HUDEP-2 (cell line): ENCODE results near the gene SAMSN1.
"Not testable (repeated sequence)": the region's sequence is repeated elsewhere in the genome, so short reads cannot be mapped to it uniquely, and the experiment has no call there.

ENCODE experiments used
- DNase-seq, 76 experiments: peaks; one replicate each; lab custom pipeline; 2025; ENCODE audit not compliant: unreplicated experiment in 76 of 76; lab: John Stamatoyannopoulos, UW

SAMSN1 gene

DNA sequence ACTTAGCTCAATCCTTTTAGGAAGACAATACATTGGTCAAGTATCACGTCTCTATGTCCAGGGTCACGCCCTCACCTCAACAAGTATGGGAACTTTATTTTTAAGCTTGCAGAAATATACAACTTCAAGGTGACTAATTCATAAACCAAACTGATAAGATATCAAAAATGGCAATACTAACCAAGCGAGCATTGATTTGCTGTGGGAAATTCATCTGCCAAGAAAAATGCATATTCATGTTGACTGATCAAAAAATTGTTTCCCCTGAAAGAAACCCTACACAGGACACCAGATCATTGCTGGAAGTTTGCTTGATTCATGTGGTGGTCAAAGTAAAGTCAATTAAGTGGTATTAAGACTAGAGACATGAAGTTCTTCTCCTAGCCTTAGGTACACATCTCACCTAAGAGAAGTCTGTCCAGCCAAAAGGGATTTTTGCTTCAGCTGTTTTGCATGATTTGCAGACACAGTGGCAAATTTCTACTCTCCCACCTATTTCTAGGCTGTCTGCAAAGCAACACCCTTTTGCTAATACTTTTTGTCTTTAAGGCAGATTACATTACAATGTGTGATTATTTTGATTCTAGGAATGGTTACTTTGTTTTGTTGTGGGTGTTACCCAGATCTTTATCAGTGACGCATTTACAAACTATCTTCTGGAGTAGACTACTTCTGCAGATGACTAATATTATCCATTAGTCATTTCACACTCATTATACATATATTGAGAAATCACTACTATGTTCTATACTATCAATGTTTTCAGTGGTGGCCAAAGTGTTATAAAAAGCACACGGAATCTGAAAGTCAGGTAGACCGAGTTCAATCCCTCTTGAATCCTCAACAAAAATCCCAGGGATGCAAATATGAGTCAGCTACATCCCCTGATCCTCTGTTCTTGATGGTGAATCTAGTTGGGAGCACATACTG lies 12.4 kb downstream of the SAMSN1 start:
- DNase-seq = peak in 20 of 76 experiments; percentile 4 to 72 (median 35)

DNA sequence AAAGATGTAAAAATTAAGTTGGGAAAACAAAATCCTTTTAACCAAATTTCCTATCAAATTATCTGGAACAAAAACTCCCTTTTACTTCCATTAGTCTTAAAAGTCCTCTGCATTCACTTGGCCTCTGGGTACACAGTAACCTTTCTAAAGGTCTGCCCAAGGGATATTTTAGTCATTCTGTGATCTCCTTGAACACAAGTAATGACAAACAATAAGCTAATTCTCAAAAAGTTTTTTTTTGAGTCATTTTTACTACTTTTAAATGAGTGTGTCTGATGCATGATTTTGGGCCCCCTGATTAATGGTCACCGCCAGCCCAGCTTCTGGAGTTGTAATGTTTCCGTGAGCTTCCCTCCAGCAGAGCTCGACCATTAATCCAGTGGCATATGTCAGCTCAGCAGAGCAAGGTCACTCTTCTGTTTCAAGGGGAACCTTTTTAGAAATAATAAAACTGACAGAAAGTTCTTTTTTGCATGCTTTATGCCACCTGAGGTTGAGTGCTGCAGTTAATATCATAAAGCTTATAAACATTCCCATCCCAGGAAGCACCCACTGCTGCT lies 14.3 kb downstream of the SAMSN1 start:
- no peak for DNase-seq

DNA sequence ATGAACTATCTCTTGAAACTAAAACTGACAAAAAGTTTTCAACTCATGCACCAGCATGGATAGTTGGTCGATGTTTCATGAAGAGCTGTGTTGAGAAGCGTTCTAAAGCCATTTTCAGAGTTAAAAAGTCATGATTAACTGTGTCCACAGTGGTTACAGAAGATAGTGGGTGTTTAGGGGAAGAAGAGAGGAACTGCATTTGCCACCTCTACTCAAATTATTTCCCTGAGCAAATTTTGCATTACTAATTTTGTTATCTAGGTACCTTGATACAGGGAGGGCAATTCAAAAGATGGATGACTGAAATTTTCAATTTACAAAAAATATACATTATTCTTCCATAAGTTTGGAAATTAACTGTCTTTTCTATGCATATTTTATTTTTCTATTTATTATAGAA lies 15.5 kb downstream of the SAMSN1 start:
- no peak for DNase-seq

DNA sequence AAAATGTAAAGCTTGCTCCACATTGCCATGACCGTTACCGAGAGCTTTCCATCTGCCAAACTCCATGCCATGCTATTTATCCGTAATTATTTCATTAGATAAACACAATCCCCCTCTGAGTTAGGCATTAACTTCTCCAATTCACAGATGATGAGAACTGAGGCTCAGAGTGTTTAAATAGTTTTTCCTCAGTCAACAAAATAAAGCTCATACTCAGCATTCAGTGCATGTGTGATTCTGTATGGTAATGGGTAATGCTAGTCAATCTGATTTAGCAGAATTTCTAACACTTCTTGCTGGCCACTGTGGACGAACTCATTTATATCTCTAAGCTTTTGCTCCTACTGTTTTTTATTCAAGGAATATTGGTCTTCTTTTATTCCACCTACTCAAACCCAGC lies 17.3 kb downstream of the SAMSN1 start:
- DNase-seq = no peak

GRCh38 chr21:14527696-14528652 lies 18.1 kb downstream of the SAMSN1 start:
- DNase-seq = no peak

DNA sequence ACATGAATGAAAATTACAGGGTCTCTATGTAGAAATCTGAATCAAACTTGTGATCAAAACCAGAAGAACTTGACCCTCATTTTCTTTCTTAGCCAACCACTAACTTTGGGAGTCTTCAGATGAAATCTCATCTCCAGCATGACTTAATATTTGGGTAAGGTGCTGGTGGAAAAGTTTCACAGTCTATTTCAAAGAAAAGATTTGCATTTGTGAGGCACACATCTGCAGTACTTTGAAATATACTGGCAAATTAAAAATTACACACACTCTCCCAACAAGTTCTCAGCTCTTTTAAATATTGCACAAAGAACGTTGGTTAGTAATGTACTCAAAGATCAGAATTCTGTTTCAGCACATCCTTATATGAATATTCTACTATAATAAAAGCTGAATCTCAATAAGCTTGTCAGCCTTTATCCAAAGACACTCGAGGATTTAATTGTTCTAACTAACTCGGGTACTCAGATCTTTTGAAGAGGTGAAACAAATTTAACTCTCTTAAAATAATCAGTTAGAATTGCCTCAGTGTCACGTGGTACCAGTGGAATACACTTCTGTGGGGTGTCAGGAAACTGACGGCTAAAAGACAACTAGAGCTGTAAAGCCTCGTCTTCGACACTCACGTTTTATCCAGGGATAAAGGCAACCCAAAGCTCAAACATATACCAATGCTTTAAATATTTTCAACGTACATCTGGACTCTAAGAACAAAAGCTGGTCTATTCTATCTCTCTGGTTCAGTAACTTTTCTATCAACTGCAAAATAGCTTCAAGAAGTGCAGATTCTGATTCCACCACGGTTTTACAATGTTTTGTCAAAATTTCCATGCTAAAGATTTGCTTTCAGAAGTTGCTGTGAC lies 19.0 kb downstream of the SAMSN1 start:
- no peak for DNase-seq

- no peak for DNase-seq
These were observed 19.9 kb downstream of the SAMSN1 start for GRCh38 chr21:14526199-14526598.

DNA sequence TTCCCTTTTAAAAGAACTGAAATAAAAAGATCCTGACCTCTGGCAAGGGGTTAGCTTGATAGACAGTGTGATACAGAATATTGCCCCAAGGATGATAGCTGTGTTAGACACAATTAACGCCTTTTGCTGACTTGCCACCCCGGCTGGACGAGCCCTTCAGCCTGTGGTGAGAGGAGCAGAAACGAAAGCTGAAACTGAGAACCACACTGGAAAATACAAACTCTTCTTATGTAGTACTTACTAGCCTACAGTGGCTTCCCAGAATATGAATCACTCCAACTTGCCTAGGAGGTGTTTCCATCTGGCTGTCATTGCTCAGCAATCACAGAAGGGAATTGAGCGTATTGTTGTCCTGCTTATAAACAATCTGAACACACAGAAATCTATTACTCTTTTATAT lies 22.9 kb downstream of the SAMSN1 start:
- DNase-seq = no peak

DNA sequence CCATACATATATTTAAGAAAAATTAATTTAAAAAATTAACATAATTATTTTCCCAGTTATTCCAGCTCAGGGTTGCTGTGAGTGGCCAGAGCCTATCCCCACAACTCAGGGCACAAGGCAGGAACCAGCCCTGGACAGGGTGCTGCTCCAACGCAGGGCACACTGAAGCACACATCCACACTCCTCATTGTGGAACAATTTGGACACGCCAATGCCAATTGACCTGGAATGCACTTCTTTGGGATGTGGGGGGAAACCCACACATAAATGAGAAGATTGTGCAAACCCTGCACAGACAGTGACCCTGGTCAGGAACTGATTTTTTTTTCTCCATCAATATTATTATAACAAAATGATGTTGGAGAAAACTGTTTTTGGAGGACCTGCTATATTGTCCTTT lies 23.4 kb downstream of the SAMSN1 start:
- no peak for DNase-seq

- no peak for DNase-seq
These were observed 25.6 kb downstream of the SAMSN1 start for GRCh38 chr21:14520535-14520934.

- no peak for DNase-seq
These were observed 27.1 kb downstream of the SAMSN1 start for GRCh38 chr21:14519000-14519399.

- DNase-seq = no peak
These were observed 32.3 kb downstream of the SAMSN1 start for GRCh38 chr21:14513804-14514203.

DNA sequence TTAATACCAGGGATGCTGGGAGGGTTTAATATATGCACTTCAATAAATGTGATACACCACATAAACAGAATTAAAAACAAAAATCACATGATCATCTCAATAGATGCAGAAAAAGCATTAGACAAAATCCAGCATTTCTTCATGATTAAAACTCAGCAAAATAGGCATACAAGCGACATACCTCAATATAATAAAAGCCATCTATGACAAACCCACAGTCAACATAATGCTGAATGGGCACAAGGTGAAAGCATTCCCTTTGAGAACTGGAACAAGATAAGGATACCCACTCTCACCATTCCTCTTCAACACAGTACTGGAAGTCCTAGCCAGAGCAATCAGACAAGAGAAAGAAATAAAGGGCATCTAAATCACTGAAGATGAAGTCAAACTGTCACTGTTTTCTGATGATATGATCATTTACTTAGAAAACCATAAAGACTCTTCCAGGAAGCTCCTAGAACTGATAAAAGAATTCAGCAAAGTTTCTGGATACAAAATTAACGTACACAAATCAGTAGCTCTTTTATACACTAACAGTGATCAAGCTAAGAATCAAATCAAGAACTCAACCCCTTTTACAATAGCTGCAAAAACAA lies 39.2 kb downstream of the SAMSN1 start:
- DNase-seq = not testable (repeated sequence)

- DNase-seq = no peak
These were observed 45.2 kb downstream of the SAMSN1 start for GRCh38 chr21:14500873-14501272.

DNA sequence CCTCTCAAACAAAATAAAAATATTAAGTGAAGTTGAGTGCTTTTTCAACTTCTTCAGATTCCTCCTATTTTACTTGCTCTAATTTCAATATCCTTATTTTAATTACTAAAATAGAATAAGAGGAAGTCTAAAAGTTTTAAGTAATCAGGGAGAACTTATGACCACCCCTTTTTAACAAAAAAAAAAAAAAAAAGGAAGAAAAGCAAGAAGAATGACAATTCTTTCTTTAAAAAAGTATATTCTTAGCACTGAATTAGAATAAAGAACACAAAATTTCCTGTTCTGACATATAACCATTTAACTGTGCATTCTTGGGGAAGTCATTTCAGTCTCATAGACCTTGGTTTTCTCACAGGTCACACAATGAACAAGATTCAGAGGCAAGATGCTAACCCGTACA lies 46.8 kb downstream of the SAMSN1 start:
- no peak for DNase-seq

DNA sequence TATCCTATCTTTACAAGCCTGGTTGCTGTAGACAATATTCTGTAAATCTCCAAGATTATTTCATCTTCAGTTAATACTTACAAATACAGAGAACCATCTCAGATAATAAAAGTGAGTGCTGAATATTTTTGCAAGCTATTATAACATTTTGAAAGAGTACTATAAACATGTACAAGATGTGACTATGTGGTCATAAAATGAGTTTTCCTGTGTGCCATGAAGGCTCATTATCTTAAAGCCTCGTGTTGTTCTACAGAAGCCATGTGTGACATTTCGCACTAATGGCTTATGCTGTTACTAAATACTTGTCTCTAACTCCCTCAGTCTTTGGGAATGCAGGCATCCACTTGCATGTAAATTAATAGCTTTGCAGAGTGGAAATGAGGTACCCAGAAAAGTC lies 48.3 kb downstream of the SAMSN1 start:
- no peak for DNase-seq

- peak in 22 of 76 experiments; percentile 6 to 74 (median 34) for DNase-seq
These were observed 51.0 kb downstream of the SAMSN1 start for GRCh38 chr21:14495075-14495474.

DNA sequence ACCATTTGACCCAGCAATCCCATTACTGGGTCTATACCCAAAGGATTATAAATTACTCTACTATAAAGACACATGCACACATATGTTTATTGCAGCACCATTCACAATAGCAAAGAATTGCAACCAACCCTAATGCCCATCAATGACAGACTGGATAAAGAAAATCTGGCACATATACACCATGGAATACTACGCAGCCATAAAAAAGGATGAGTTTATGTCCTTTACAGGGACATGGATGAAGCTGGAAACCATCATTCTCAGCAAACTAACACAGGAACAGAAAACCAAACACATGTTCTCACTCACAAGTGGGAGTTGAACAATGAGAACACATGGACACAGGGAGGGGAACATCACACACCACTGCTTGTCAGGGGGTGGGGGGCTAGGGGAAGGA lies 51.9 kb downstream of the SAMSN1 start:
- DNase-seq = not testable (repeated sequence)

GRCh38 chr21:14493731-14494130 lies 52.4 kb downstream of the SAMSN1 start:
- no peak for DNase-seq

DNA sequence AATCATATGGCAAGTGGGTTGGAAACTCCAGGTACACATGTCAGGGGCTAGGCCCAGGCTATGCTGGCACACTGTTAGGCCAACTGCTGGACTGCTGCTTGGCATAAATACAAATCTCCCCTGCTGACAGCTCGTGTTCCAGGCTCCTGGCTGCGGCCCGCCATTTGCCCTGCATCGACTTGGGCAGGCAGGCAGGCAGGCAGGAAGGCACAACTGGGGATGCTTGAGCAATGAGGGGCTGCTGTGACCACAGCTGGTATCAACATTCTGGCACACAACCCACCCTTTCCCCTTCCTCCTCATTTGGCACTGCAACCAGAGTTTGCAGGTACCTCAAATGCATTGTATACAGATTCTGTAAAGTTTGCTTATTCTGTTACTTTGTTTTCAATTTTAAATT lies 53.2 kb downstream of the SAMSN1 start:
- DNase-seq = no peak
